HepG2 (cell line): ENCODE data around the gene OBSL1. TPM values are rescaled to one million over a fixed set of nuclear protein-coding genes. Genes with fewer than 3 reads are reported as not detected.
A peak's percentile ranks its signal among the peaks of the same experiment; 100 is the strongest.

Source experiments
- BCL6 ChIP-seq: IDR thresholded peaks from 2 replicates; pipeline ENCODE4 v1.6.1; 2016; ENCODE audit warnings: missing genetic modification reagents, missing compliant biosample characterization
- CBX2 ChIP-seq, 2 experiments: fragments of 200-600 bp in 1 of 2; sonication (generic); formaldehyde crosslinking in 1 of 2; IDR thresholded peaks; 2 replicates each; pipeline versions ENCODE4 v1.7.0 to v1.8.1; 2018 to 2022; ENCODE audit warnings: low read depth in 2 of 2, low read length in 1 of 2, mild to moderate bottlenecking in 1 of 2, missing genetic modification reagents in 1 of 2
- CEBPG ChIP-seq: IDR thresholded peaks from 2 replicates; pipeline ENCODE4 v1.6.1; 2016
- DNMT1 ChIP-seq: sonication (generic); formaldehyde crosslinking; IDR thresholded peaks from 2 replicates; pipeline ENCODE4 v1.5.1; 2020; ENCODE audit warnings: mild to moderate bottlenecking, missing genetic modification reagents
- GATAD1 ChIP-seq: IDR thresholded peaks from 2 replicates; pipeline ENCODE4 v1.6.1; 2016; ENCODE audit warnings: missing genetic modification reagents, missing compliant biosample characterization
- HDAC2 ChIP-seq: sonication (generic); formaldehyde crosslinking; IDR thresholded peaks from 2 replicates; pipeline ENCODE4 v1.4.0; 2020; ENCODE audit warnings: missing genetic modification reagents
- HOXA9 ChIP-seq: sonication (generic); formaldehyde crosslinking; IDR thresholded peaks from 2 replicates; pipeline ENCODE4 v1.8.1; 2022; ENCODE audit warnings: missing genetic modification reagents, mild to moderate bottlenecking, moderate library complexity, borderline replicate concordance
- IRF2 ChIP-seq: IDR thresholded peaks from 2 replicates; pipeline ENCODE4 v1.6.1; 2018; ENCODE audit warnings: missing genetic modification reagents, missing compliant biosample characterization
- IRF9 ChIP-seq: sonication (generic); formaldehyde crosslinking; IDR thresholded peaks from 2 replicates; pipeline ENCODE4 v1.8.0; 2022; ENCODE audit warnings: missing genetic modification reagents, mild to moderate bottlenecking, borderline replicate concordance
- MAFG ChIP-seq: sonication (generic); formaldehyde crosslinking; IDR thresholded peaks from 2 replicates; pipeline ENCODE4 v1.5.1; 2020; ENCODE audit warnings: mild to moderate bottlenecking, missing genetic modification reagents
- MIXL1 ChIP-seq: IDR thresholded peaks from 2 replicates; pipeline ENCODE4 v1.6.1; 2016
- NFE2L1 ChIP-seq: sonication (generic); formaldehyde crosslinking; IDR thresholded peaks from 2 replicates; pipeline ENCODE4 v1.4.0; 2020; ENCODE audit warnings: missing genetic modification reagents, mild to moderate bottlenecking, borderline replicate concordance
- PRPF4 ChIP-seq: fragments of 200-400 bp; formaldehyde crosslinking; IDR thresholded peaks from 2 replicates; pipeline ENCODE4 v1.6.1; 2016; ENCODE audit warnings: low read length, low read depth; ENCODE audit not compliant: poor library complexity, severe bottlenecking
- SMC3 ChIP-seq: IDR thresholded peaks from 2 replicates; pipeline ENCODE4 v1.6.1; 2011; ENCODE audit warnings: low read length, improper control_type of control experiment
- TEF ChIP-seq: sonication (generic); formaldehyde crosslinking; IDR thresholded peaks from 2 replicates; pipeline ENCODE4 v1.5.0; 2020; ENCODE audit warnings: missing genetic modification reagents
- THAP8 ChIP-seq: sonication (generic); formaldehyde crosslinking; IDR thresholded peaks from 2 replicates; pipeline ENCODE4 v1.5.1; 2020; ENCODE audit warnings: missing genetic modification reagents, mild to moderate bottlenecking, borderline replicate concordance
- ZFP37 ChIP-seq: sonication (generic); formaldehyde crosslinking; IDR thresholded peaks from 2 replicates; pipeline ENCODE4 v1.4.0; 2020; ENCODE audit warnings: missing genetic modification reagents, borderline replicate concordance
- ZFP41 ChIP-seq: sonication (generic); formaldehyde crosslinking; IDR thresholded peaks from 2 replicates; pipeline ENCODE4 v1.4.0; 2020; ENCODE audit warnings: mild to moderate bottlenecking, missing genetic modification reagents, borderline replicate concordance
- ZNF101 ChIP-seq: sonication (generic); formaldehyde crosslinking; IDR thresholded peaks from 2 replicates; pipeline ENCODE4 v1.4.0; 2020; ENCODE audit warnings: mild to moderate bottlenecking, low read depth, missing genetic modification reagents, borderline replicate concordance
- ZNF138 ChIP-seq: sonication (generic); formaldehyde crosslinking; IDR thresholded peaks from 2 replicates; pipeline ENCODE4 v1.5.0; 2020; ENCODE audit warnings: mild to moderate bottlenecking, low read depth, missing genetic modification reagents
- ZNF644 ChIP-seq: IDR thresholded peaks from 2 replicates; pipeline ENCODE4 v1.6.1; 2016; ENCODE audit warnings: low read depth
- ZNF720 ChIP-seq: sonication (generic); formaldehyde crosslinking; IDR thresholded peaks from 2 replicates; pipeline ENCODE4 v1.4.0; 2020; ENCODE audit warnings: missing genetic modification reagents
- ZNF773 ChIP-seq: sonication (generic); formaldehyde crosslinking; IDR thresholded peaks from 2 replicates; pipeline ENCODE4 v1.4.0; 2020; ENCODE audit warnings: missing genetic modification reagents, borderline replicate concordance
- polyA plus RNA-seq, 8 experiments: library from polyadenylated mRNA; depleted of rRNA in 3 of 8; stranded (reverse) in 7 of 8; unstranded in 1 of 8; fragments of >200 nt; fragmentation: Illumina TruSeq in 4 of 8; extraction: Trizol in 4 of 8; gene quantifications; 2 replicates each; pipeline versions ENCODE4 v1.2.1 to v1.2.3, GENCODE V29; 2011 to 2016; ENCODE audit warnings: low read depth in 4 of 8, missing spikeins in 1 of 8, mixed read lengths in 1 of 8; ENCODE audit not compliant: insufficient read depth in 1 of 8
- total RNA-seq, 5 experiments: library from RNA; depleted of rRNA; stranded (reverse); fragments of >200 nt; fragmentation: Illumina TruSeq; extraction: Trizol; gene quantifications; 2 replicates each; pipeline ENCODE4 v1.2.3, GENCODE V29; 2016; ENCODE audit warnings: low read depth in 1 of 5
- TF ChIP-seq, protein P1 (sequence below): sonication (generic); formaldehyde crosslinking; IDR thresholded peaks from 2 replicates; pipeline ENCODE4 v1.4.0; 2020; ENCODE audit warnings: mild to moderate bottlenecking, missing genetic modification reagents
- TF ChIP-seq, protein P2 (sequence below): sonication (generic); formaldehyde crosslinking; IDR thresholded peaks from 2 replicates; pipeline ENCODE4 v1.5.0; 2020; ENCODE audit warnings: mild to moderate bottlenecking, missing genetic modification reagents

The OBSL1 gene
- total and polyA plus RNA-seq, 2 of the 13 experiments (the other 11 are each of a cell fraction or from before 2014, with no cell fraction given) = 86.7 to 218 TPM

- TF ChIP-seq, protein P1, sequence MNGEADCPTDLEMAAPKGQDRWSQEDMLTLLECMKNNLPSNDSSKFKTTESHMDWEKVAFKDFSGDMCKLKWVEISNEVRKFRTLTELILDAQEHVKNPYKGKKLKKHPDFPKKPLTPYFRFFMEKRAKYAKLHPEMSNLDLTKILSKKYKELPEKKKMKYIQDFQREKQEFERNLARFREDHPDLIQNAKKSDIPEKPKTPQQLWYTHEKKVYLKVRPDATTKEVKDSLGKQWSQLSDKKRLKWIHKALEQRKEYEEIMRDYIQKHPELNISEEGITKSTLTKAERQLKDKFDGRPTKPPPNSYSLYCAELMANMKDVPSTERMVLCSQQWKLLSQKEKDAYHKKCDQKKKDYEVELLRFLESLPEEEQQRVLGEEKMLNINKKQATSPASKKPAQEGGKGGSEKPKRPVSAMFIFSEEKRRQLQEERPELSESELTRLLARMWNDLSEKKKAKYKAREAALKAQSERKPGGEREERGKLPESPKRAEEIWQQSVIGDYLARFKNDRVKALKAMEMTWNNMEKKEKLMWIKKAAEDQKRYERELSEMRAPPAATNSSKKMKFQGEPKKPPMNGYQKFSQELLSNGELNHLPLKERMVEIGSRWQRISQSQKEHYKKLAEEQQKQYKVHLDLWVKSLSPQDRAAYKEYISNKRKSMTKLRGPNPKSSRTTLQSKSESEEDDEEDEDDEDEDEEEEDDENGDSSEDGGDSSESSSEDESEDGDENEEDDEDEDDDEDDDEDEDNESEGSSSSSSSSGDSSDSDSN (CRISPR knock-in tag) = peak; percentile 92
- TF ChIP-seq THAP8 (CRISPR knock-in tag) = no peak
- TF ChIP-seq DNMT1 (CRISPR knock-in tag) = peak; percentile 95; the same call in 1 of the 2 replicates
- TF ChIP-seq CBX2 (IDR thresholded peaks at IDR 0.05; ENCODE audit: low read depth, low read length) = no peak
- TF ChIP-seq CBX2 (CRISPR knock-in tag; IDR thresholded peaks at IDR 0.05; ENCODE audit: low read depth) = 0 out of 2 replicates have a peak, but pooled peaks have one; percentile 4
- TF ChIP-seq, protein P2, sequence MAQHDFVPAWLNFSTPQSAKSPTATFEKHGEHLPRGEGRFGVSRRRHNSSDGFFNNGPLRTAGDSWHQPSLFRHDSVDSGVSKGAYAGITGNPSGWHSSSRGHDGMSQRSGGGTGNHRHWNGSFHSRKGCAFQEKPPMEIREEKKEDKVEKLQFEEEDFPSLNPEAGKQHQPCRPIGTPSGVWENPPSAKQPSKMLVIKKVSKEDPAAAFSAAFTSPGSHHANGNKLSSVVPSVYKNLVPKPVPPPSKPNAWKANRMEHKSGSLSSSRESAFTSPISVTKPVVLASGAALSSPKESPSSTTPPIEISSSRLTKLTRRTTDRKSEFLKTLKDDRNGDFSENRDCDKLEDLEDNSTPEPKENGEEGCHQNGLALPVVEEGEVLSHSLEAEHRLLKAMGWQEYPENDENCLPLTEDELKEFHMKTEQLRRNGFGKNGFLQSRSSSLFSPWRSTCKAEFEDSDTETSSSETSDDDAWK = no peak
- TF ChIP-seq HOXA9 (CRISPR knock-in tag) = peak; percentile 63; the same call in 1 of the 2 replicates
- TF ChIP-seq ZNF101 (CRISPR knock-in tag) = peak; percentile 86; the same call in 1 of the 2 replicates
- TF ChIP-seq MAFG (CRISPR knock-in tag) = no peak
- peak; percentile 70; the same call in 1 of the 2 replicates for TF ChIP-seq IRF9 (CRISPR knock-in tag)
- peak; percentile 70 for TF ChIP-seq GATAD1 (CRISPR knock-in tag)
- TF ChIP-seq TEF = no peak
- 0 out of 2 replicates have a peak, but pooled peaks have one; percentile 62 for TF ChIP-seq ZFP41 (CRISPR knock-in tag)
- TF ChIP-seq ZNF138 (CRISPR knock-in tag) = 0 out of 2 replicates have a peak, but pooled peaks have one; percentile 89
- TF ChIP-seq ZNF720 (CRISPR knock-in tag) = no peak
- TF ChIP-seq IRF2 (CRISPR knock-in tag) = peak; percentile 73; the same call in 1 of the 2 replicates
- TF ChIP-seq ZNF773 = no peak
- peak; percentile 63; the same call in 1 of the 2 replicates for TF ChIP-seq ZNF644 (CRISPR knock-in tag)
- no peak for TF ChIP-seq ZFP37 (CRISPR knock-in tag)
- no peak for TF ChIP-seq NFE2L1 (CRISPR knock-in tag)
- TF ChIP-seq PRPF4 = peak; percentile 79
- peak; percentile 58; the same call in 1 of the 2 replicates for TF ChIP-seq MIXL1
- TF ChIP-seq CEBPG (CRISPR knock-in tag) = no peak
- peak; percentile 87 for TF ChIP-seq HDAC2 (CRISPR knock-in tag)
- peak; percentile 57; the same call in 1 of the 2 replicates for TF ChIP-seq SMC3
- TF ChIP-seq BCL6 = peak; percentile 51; the same call in 1 of the 2 replicates
Measured at GRCh38 chr2:219541611-219542180, 29.6 kb downstream of the OBSL1 start (continued).
